ENCODE data around the gene LPIN3.

LPIN3 gene

DNA sequence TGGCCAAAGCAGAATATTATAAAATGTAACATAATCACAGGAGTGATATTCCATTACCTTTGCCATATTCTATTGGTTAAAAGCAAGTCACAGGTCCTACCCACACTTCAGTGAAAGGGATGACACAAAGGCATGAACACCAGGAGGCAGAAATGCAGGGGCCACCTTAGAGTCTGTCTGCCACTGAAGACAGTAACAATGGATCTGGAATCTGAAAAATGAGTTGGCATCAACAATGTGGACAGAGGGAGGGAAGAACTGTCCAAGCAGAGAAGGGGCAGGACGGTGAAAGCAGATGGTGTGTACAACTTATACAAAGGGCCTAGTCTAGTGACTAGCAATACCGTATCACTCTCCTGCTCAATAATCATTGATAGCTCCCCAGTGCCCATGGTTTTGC lies 6.6 kb upstream of the LPIN3 start:
- no peak for TF ChIP-seq CTCF (IDR thresholded peaks at IDR 0.05; ENCODE audit: low read depth, low read length, missing control alignments)
- H3K4me3 ChIP-seq (replicated peaks; ENCODE audit: low read depth, low read length): no peak overlapping the region
- DNase-seq (ENCODE audit: extremely low read depth, low read depth): no peak

- no peak overlapping the region for H3K4me3 ChIP-seq (replicated peaks; ENCODE audit: low read depth, low read length)
- TF ChIP-seq CTCF (IDR thresholded peaks at IDR 0.05; ENCODE audit: low read depth, low read length, missing control alignments): no peak
- DNase-seq (ENCODE audit: extremely low read depth, low read depth): no peak
Measured at GRCh38 chr20:41334443-41335421, 5.9 kb upstream of the LPIN3 start.

- no peak overlapping the region for H3K4me3 ChIP-seq (replicated peaks; ENCODE audit: low read depth, low read length)
- no peak for TF ChIP-seq CTCF (IDR thresholded peaks at IDR 0.05; ENCODE audit: low read depth, low read length, missing control alignments)
- no peak for DNase-seq (ENCODE audit: extremely low read depth, low read depth)
Measured at GRCh38 chr20:41335591-41335990, 5.0 kb upstream of the LPIN3 start.

GRCh38 chr20:41336711-41337492 lies 3.7 kb upstream of the LPIN3 start:
- no peak overlapping the region for H3K4me3 ChIP-seq (replicated peaks; ENCODE audit: low read depth, low read length)
- no peak for TF ChIP-seq CTCF (IDR thresholded peaks at IDR 0.05; ENCODE audit: low read depth, low read length, missing control alignments)
- DNase-seq (ENCODE audit: extremely low read depth, low read depth): no peak

GRCh38 chr20:41339957-41340326 lies 679 bp upstream of the LPIN3 start:
- peak overlapping the region; percentile 48 for H3K4me3 ChIP-seq (replicated peaks; ENCODE audit: low read depth, low read length)
- peak; percentile 94 for TF ChIP-seq CTCF (IDR thresholded peaks at IDR 0.05; ENCODE audit: low read depth, low read length, missing control alignments)
- DNase-seq (ENCODE audit: extremely low read depth, low read depth): peak; percentile 41

- TF ChIP-seq CTCF (IDR thresholded peaks at IDR 0.05; ENCODE audit: low read depth, low read length, missing control alignments): no peak
- no peak overlapping the region for H3K4me3 ChIP-seq (replicated peaks; ENCODE audit: low read depth, low read length)
- no peak for DNase-seq (ENCODE audit: extremely low read depth, low read depth)
Measured at GRCh38 chr20:41342474-41343464, 2.1 kb downstream of the LPIN3 start.

Data from HFF-Myc (cell line).